RWPE2 (cell line): ENCODE measurements around the gene AIFM1.
A peak's percentile ranks its signal among the peaks of the same experiment; 100 is the strongest.

Experiments used
- ATAC-seq: fragments of 200-7000 bp; cut with Tn5 transposase; 3 replicates; pipeline ENCODE4 v1.9.1; 2021; ENCODE audit warnings: low read depth
- DNase-seq: peaks from one replicate; pipeline ENCODE4 v3.0.0-alpha.2; 2020; ENCODE audit warnings: low spot score
- H3K27ac ChIP-seq: fragments of 450-650 bp; 2 replicates; pipeline ENCODE4 v1.5.1; 2017; ENCODE audit warnings: mild to moderate bottlenecking; ENCODE audit not compliant: poor library complexity, severe bottlenecking
- H3K27me3 ChIP-seq: fragments of 250-450 bp; sonication (Bioruptor Pico); 2 replicates; pipeline ENCODE4 v1.5.1; 2021; ENCODE audit warnings: mild to moderate bottlenecking, moderate library complexity; ENCODE audit not compliant: insufficient read depth, poor library complexity, severe bottlenecking
- H3K36me3 ChIP-seq: fragments of 250-450 bp; sonication (Bioruptor Pico); 2 replicates; pipeline ENCODE4 v1.5.1; 2020; ENCODE audit warnings: low read depth, mild to moderate bottlenecking, moderate library complexity
- H3K4me1 ChIP-seq: fragments of 250-450 bp; sonication (Bioruptor Pico); 2 replicates; pipeline ENCODE4 v1.5.1; 2021; ENCODE audit warnings: mild to moderate bottlenecking, moderate library complexity; ENCODE audit not compliant: insufficient read depth, poor library complexity, severe bottlenecking
- H3K4me3 ChIP-seq: fragments of 250-450 bp; sonication (Bioruptor Pico); 2 replicates; pipeline ENCODE4 v1.5.1; 2021; ENCODE audit warnings: mild to moderate bottlenecking, moderate library complexity; ENCODE audit not compliant: severe bottlenecking
- H3K9me3 ChIP-seq: fragments of 250-450 bp; sonication (Bioruptor Pico); 2 replicates; pipeline ENCODE4 v1.5.1; 2021; ENCODE audit warnings: mild to moderate bottlenecking, moderate library complexity; ENCODE audit not compliant: severe bottlenecking
- TF ChIP-seq, protein P1 (sequence below): fragments of 450-650 bp; IDR thresholded peaks from one replicate; pipeline ENCODE4 v1.5.1; 2017; ENCODE audit warnings: mild to moderate bottlenecking, moderate library complexity; ENCODE audit not compliant: poor library complexity, severe bottlenecking

AIFM1 gene

DNA sequence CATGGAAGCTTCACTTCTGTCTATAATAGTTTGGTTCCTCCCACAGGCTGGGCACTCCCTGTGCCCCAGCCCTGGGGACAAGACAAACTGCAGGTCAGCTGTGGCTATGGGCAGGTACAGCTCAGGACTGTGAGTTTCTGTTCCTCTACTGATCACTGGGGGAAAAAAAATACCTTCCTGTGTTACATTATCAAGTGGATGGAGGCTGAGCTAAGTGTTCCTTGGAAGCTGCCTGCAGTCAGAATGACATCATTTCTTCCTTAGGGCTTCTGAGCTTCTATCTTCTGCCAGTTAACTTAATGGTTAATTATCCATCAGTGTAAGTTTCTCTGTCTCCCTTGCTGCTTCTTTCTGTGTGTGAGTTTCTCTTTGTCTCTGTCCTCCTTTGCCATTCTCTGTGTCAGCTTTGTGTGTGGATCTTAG is 10.7 kb upstream of the AIFM1 start:
- no peaks in the 10 kb centered on the region for H3K9me3 ChIP-seq

DNA sequence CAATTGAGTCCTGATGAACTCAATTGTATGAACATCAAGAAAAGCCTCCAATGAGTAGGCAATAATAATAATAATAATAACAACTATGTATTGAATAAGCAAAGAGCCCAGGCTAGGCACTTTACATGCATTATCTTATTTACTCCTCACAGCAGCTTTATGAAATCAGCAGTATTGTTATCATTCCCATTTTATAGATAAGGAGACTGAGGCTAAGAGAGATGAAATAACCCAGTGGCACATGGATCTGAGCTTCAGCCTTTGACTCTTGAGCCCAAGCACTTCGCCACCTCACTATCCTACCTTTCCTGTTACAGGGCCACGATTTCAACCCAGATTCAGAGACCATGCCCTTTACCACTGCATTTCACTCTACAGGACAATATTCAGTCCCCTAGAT is 9.3 kb upstream of the AIFM1 start:
- TF ChIP-seq, protein P1, sequence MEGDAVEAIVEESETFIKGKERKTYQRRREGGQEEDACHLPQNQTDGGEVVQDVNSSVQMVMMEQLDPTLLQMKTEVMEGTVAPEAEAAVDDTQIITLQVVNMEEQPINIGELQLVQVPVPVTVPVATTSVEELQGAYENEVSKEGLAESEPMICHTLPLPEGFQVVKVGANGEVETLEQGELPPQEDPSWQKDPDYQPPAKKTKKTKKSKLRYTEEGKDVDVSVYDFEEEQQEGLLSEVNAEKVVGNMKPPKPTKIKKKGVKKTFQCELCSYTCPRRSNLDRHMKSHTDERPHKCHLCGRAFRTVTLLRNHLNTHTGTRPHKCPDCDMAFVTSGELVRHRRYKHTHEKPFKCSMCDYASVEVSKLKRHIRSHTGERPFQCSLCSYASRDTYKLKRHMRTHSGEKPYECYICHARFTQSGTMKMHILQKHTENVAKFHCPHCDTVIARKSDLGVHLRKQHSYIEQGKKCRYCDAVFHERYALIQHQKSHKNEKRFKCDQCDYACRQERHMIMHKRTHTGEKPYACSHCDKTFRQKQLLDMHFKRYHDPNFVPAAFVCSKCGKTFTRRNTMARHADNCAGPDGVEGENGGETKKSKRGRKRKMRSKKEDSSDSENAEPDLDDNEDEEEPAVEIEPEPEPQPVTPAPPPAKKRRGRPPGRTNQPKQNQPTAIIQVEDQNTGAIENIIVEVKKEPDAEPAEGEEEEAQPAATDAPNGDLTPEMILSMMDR = no peak

More for the DNA sequence above, 10.7 kb upstream of the AIFM1 start:
- Histone ChIP-seq H3K4me1 (peaks cover 10% of the 10 kb centered on the region), H3K4me3 (no peak overlapping the region), H3K27me3 (no peaks in the 10 kb centered on the region), H3K36me3 (no peaks in the 10 kb centered on the region), H3K27ac (no peak overlapping the region)
- TF ChIP-seq, protein P1 = no peak
- ATAC-seq (no peak), DNase-seq (no peak)

DNA sequence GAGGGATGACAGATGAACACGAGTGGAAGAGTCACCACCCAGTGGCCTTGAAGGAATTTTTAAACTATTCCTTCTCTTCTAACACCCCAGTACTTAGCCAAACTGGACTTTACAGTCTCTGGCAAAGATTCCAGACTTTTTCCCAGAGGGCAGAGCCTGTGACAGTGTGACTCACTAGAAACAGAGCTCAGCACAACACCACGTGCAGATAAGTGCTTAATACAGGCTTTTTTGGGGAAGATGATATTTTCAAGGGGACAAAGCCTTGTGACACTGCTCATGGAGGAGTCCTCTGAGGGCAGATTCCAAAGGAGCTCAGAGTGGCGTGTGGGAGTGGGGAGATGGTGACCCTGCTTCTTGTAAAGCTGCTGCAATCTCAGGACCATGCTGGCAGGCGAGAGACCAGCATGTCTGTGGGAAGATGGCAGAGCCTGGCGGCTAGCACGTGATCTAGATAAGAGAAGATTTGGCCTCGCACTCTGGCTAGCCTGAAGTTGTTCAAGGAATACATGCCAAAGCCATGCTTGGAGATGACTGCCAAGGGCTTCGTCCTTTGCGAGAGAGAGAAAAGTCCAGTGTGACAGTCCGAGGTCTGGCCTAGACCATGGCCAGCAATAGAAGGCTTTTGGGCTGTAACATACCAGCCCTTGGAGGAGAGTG is 8.5 kb upstream of the AIFM1 start:
- no peak overlapping the region for H3K27ac ChIP-seq

More for the DNA sequence above, 9.3 kb upstream of the AIFM1 start:
- peaks cover 10% of the 10 kb centered on the region for H3K4me1 ChIP-seq
- no peaks in the 10 kb centered on the region for H3K27me3 ChIP-seq
- no peak overlapping the region for H3K4me3 ChIP-seq
- no peaks in the 10 kb centered on the region for H3K9me3 ChIP-seq
- DNase-seq (no peak), ATAC-seq (no peak)
- H3K27ac ChIP-seq = no peak overlapping the region
- H3K36me3 ChIP-seq = no peaks in the 10 kb centered on the region

DNA sequence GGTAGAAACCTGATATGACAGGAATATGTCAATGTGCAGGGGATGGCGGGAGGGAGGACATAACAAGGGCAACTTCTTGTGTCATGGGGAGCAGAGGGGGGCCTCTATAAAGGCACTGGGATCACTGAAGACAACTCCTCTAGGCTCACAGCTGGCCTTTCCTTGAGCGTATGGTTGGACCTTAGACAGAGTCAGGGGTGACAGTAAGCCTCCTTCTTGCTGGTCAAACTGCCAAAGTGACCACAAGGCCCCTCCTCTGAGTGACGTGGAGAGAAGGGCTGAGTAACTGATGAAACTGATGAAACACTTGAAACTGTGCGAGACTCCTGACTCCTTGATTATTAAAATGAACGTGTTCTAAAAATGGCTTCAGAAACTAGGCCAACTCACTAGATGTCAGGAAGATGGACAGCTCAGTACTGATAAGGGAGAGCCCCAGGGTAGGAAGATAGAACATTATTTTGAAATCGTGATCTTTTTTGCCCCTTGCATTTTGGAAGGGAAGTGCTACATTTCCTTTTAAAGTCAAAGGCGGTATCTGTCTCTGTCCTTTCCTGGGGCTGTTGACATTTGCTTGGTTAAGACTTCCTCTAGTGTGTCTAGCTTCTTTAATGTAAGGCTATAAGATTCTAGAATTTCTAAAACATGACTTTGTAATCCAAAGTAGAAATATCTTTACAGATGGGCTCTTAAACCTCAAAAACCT is 7.7 kb upstream of the AIFM1 start:
- DNase-seq (no peak), ATAC-seq (peak; percentile 21; the same call in 1 of the 3 replicates)
- Histone ChIP-seq H3K4me1 (peaks cover 10% of the 10 kb centered on the region), H3K4me3 (no peak overlapping the region), H3K36me3 (no peaks in the 10 kb centered on the region), H3K9me3 (no peaks in the 10 kb centered on the region), H3K27me3 (no peaks in the 10 kb centered on the region), H3K27ac (no peak overlapping the region)
- TF ChIP-seq, protein P1 = no peak

More for the DNA sequence above, 8.5 kb upstream of the AIFM1 start:
- no peaks in the 10 kb centered on the region for H3K9me3 ChIP-seq
- no peak overlapping the region for H3K4me3 ChIP-seq
- TF ChIP-seq, protein P1 = no peak
- ATAC-seq (peak; percentile 61; the same call in 2 of the 3 replicates), DNase-seq (no peak)
- no peaks in the 10 kb centered on the region for H3K36me3 ChIP-seq
- no peaks in the 10 kb centered on the region for H3K27me3 ChIP-seq
- peaks cover 10% of the 10 kb centered on the region for H3K4me1 ChIP-seq
